Measurements from ENCODE around the gene RAB5A.
"Not testable (repeated sequence)": the region's sequence is repeated elsewhere in the genome, so short reads cannot be mapped to it uniquely, and the experiment has no call there.

Gene RAB5A

GRCh38 chr3:20023623-20024405, 76.9 kb downstream of the RAB5A start:
- DNase-seq (ENCODE audit: low spot score): no peak

- no peak for DNase-seq (ENCODE audit: low spot score)
Measured at GRCh38 chr3:20027136-20027535, 80.2 kb downstream of the RAB5A start.

DNA sequence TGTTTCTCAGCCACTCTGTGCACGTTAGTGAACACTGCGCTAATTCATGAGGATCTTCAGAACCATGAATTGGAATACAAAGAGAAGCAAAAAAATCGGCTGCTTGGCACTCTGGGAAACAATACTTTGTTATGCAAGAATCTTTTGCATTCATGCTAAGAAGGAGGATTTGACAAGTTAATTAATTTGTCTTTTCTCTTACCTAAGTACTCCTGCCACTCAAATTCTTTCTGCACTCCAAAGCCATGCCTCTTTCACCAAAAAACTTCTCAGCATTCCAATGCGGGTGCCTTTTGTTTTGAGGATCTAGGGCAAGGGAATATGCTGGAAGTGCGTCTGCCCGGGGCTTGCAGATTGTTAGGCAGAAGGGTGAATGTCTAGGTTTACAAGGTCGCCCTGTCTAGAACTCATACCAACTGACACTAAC, 82.0 kb downstream of the RAB5A start:
- no peak for DNase-seq (ENCODE audit: low spot score)

GRCh38 chr3:20031939-20032338, 85.0 kb downstream of the RAB5A start:
- not testable (repeated sequence) for DNase-seq (ENCODE audit: low spot score)

Measured in CD4-positive, alpha-beta T cell treated with Interleukin-2 at 100 ng/mL for 4 hours (primary cell).